HG03175 (cell line): Measurements from ENCODE around the gene ADAMTS17.

Source experiments
- ATAC-seq: cut with Tn5 transposase; IDR thresholded peaks from one replicate; pipeline ENCODE4 v1.9.1; 2021; ENCODE audit warnings: mild to moderate bottlenecking, moderate library complexity; ENCODE audit not compliant: unreplicated experiment

The ADAMTS17 gene

GRCh38 chr15:100279446-100279845 lies 62.3 kb downstream of the ADAMTS17 start:
- ATAC-seq: no peak

- no peak for ATAC-seq
Measured at GRCh38 chr15:100278596-100279380, 63.0 kb downstream of the ADAMTS17 start.

- no peak for ATAC-seq
Measured at GRCh38 chr15:100277087-100277855, 64.5 kb downstream of the ADAMTS17 start.

GRCh38 chr15:100276506-100276905 lies 65.3 kb downstream of the ADAMTS17 start:
- no peak for ATAC-seq

GRCh38 chr15:100275641-100276040 lies 66.1 kb downstream of the ADAMTS17 start:
- no peak for ATAC-seq

- no peak for ATAC-seq
Measured at GRCh38 chr15:100269831-100270230, 71.9 kb downstream of the ADAMTS17 start.

- ATAC-seq: no peak
Measured at GRCh38 chr15:100266166-100266565, 75.6 kb downstream of the ADAMTS17 start.

GRCh38 chr15:100265641-100266035 lies 76.1 kb downstream of the ADAMTS17 start:
- ATAC-seq: no peak

- no peak for ATAC-seq
Measured at GRCh38 chr15:100264994-100265640, 76.7 kb downstream of the ADAMTS17 start.

GRCh38 chr15:100263721-100264455 lies 77.9 kb downstream of the ADAMTS17 start:
- no peak for ATAC-seq

GRCh38 chr15:100263031-100263430 lies 78.7 kb downstream of the ADAMTS17 start:
- ATAC-seq: no peak

GRCh38 chr15:100261302-100262240 lies 80.2 kb downstream of the ADAMTS17 start:
- no peak for ATAC-seq

GRCh38 chr15:100259266-100259665 lies 82.5 kb downstream of the ADAMTS17 start:
- no peak for ATAC-seq

GRCh38 chr15:100256970-100257650 lies 84.7 kb downstream of the ADAMTS17 start:
- no peak for ATAC-seq

GRCh38 chr15:100256101-100256969 lies 85.4 kb downstream of the ADAMTS17 start:
- ATAC-seq: no peak

GRCh38 chr15:100255644-100256043 lies 86.1 kb downstream of the ADAMTS17 start:
- ATAC-seq: no peak

GRCh38 chr15:100254691-100255090 lies 87.1 kb downstream of the ADAMTS17 start:
- ATAC-seq: no peak

- no peak for ATAC-seq
Measured at GRCh38 chr15:100254285-100254684, 87.5 kb downstream of the ADAMTS17 start.
